MCF 10A (cell line): ENCODE data around the gene AXL. TPM values are rescaled to one million over a fixed set of nuclear protein-coding genes. Genes with fewer than 3 reads are reported as not detected.
A peak's percentile ranks its signal among the peaks of the same experiment; 100 is the strongest.

Experiments
- BruUV-seq: library from RNA; stranded (reverse); fragments of 400-500 nt; replicated peaks from 2 replicates; lab custom pipeline; 2021; lab: Mats Ljungman, UMichigan
- CTCF ChIA-PET: fragments of 300-600 bp; sonication (Branson Sonifier 250); formaldehyde crosslinking; extraction: SDS; loops from one replicate; lab custom pipeline; 2021; ENCODE audit warnings: antibody characterized with exemption, inconsistent platforms; lab: Yijun Ruan, JAX
- POLR2A ChIA-PET: fragments of 300-600, 350-650 bp; sonication (Branson Sonifier 250); formaldehyde crosslinking; extraction: SDS; loops from one replicate; lab custom pipeline; 2020; ENCODE audit warnings: antibody characterized with exemption, inconsistent platforms; lab: Yijun Ruan, JAX
- DNase-seq: peaks from one replicate; pipeline ENCODE4 v3.0.0-alpha.2; 2018; ENCODE audit not compliant: unreplicated experiment
- H3K27ac Mint-ChIP-seq: one replicate; pipeline ENCODE4 v1.8.0; 2022; ENCODE audit warnings: mild to moderate bottlenecking, low read depth, mixed read lengths; ENCODE audit not compliant: unreplicated experiment
- H3K27me3 Mint-ChIP-seq: one replicate; pipeline ENCODE4 v1.8.0; 2022; ENCODE audit warnings: mixed read lengths; ENCODE audit not compliant: insufficient read depth, unreplicated experiment
- H3K36me3 Mint-ChIP-seq: one replicate; pipeline ENCODE4 v1.8.0; 2022; ENCODE audit warnings: mild to moderate bottlenecking, moderate library complexity, mixed read lengths; ENCODE audit not compliant: insufficient read depth, unreplicated experiment
- H3K4me1 Mint-ChIP-seq: one replicate; pipeline ENCODE4 v1.8.0; 2022; ENCODE audit warnings: mixed read lengths; ENCODE audit not compliant: insufficient read depth, unreplicated experiment
- H3K4me3 Mint-ChIP-seq: one replicate; pipeline ENCODE4 v1.8.0; 2022; ENCODE audit warnings: mild to moderate bottlenecking, moderate library complexity, mixed read lengths; ENCODE audit not compliant: unreplicated experiment
- H3K9me3 Mint-ChIP-seq: one replicate; pipeline ENCODE4 v1.8.0; 2022; ENCODE audit warnings: mixed read lengths; ENCODE audit not compliant: unreplicated experiment
- CTCF ChIP-seq: fragments of 200-600 bp; IDR thresholded peaks from one replicate; pipeline ENCODE4 v1.8.0; 2022; ENCODE audit warnings: antibody characterized with exemption, mild to moderate bottlenecking; ENCODE audit not compliant: unreplicated experiment
- intact Hi-C: fragments of 100-400 bp; cut with micrococcal nuclease; formaldehyde crosslinking; loops from 2 replicates; pipeline ENCODE4 v1.14.1; 2022
- total RNA-seq: library from RNA; stranded (reverse); gene quantifications from 2 replicates; pipeline ENCODE4 v1.2.3, GENCODE V29; 2022

AXL gene
- total RNA-seq, 1 experiment from 2014 or later = 165 TPM

DNA sequence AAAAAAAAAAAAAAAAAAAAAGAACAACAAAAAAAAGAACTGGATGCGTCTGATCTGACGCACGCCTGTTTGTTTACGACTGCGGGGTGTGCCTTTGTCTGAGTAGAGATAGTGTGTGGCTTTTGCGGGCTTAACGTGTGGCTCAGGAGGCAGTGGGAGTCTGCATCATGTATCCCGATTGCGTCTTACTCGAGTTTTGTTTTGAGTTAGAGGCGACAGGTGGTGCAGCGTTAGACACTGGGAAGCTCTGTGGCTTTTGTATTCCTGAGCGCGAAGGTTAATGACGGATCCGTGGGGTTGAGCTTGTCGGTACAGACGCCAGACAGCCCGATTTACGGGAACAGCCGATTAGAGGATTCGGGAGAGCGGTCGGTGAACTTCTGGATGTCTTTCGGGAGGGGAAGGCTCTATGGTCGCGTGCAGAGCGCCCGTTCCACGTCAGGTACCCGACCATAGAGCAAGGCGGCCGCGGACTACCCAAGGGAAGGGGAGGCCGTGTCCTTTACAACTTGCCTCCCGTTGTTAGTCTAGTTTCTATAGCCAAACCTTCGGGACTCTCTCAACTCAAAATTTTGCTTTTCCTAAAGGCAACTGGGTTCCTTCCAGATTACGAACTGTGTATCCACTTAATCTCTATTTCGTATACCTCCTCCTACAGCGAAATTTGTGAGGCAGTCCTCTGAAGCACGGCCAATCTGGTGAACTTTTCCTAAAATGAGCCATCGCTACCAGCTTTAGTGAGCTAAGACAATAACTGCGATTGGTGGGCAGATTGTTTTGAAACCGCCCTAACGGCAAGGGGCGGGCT, 44.2 kb downstream of the AXL start:
- no peak for TF ChIP-seq CTCF
- H3K36me3 Mint-ChIP-seq = peaks cover 67% of the 10 kb centered on the region
- peak; percentile 69 for DNase-seq
- H3K27me3 Mint-ChIP-seq = no peaks in the 10 kb centered on the region
- H3K9me3 Mint-ChIP-seq = no peaks in the 10 kb centered on the region
- H3K4me1 Mint-ChIP-seq = peaks cover 42% of the 10 kb centered on the region
- TSS peak; percentile 35 for BruUV-seq
- ChIA-PET CTCF (interaction anchor here (0.6 to 10.5 kb wide), 13 partner anchors 8 to 457 kb away, joined by 3 to 137 read pairs (median 4); partner anchors contain the start of genes AXL and B9D2), POLR2A (interaction anchor here (0.6 to 13.4 kb wide), 55 partner anchors 8 to 1293 kb away, joined by 3 to 345 read pairs (median 4); partner anchors contain the start of genes ACTMAP, AXL, B9D2 and CCDC97)
- intact Hi-C loops = loop anchor here (2.0 to 5.0 kb wide), 4 partner anchors 44 to 596 kb away; partner anchors contain the start of genes AXL and TGFB1
- H3K4me3 Mint-ChIP-seq = peak overlapping the region; percentile 89
- peak overlapping the region; percentile 100 for H3K27ac Mint-ChIP-seq

GRCh38 chr19:41263850-41264580, 45.0 kb downstream of the AXL start, which contains the start of gene HNRNPUL1:
TSS of gene HNRNPUL1 (plus strand) at chr19:41264372. CDS start at chr19:41264504, 132 bp downstream.
- CTCF ChIA-PET = interaction anchor here (0.7 to 10.5 kb wide), 7 partner anchors 15 to 289 kb away, joined by 3 to 137 read pairs (median 5); partner anchors contain the start of genes AXL and B9D2
- DNase-seq = peak; percentile 100
- TF ChIP-seq CTCF = peak; percentile 25
- Mint-ChIP-seq H3K36me3 (peaks cover 67% of the 10 kb centered on the region), H3K9me3 (no peaks in the 10 kb centered on the region), H3K27me3 (no peaks in the 10 kb centered on the region), H3K4me3 (peak within 1 kb of the TSS; percentile 89), H3K27ac (peak within 1 kb of the TSS; percentile 100), H3K4me1 (peaks cover 42% of the 10 kb centered on the region)
- intact Hi-C loops = loop anchor here (2.0 to 5.0 kb wide), 4 partner anchors 45 to 597 kb away; partner anchors contain the start of genes AXL and TGFB1
- BruUV-seq = no TSS peak
- POLR2A ChIA-PET = interaction anchor here (0.6 to 13.4 kb wide), 48 partner anchors 9 to 1294 kb away, joined by 3 to 345 read pairs (median 4); partner anchors contain the start of genes ACTMAP, AXL, B9D2 and CCDC97

- peaks cover 42% of the 10 kb centered on the region for H3K4me1 Mint-ChIP-seq
- no TSS peak for BruUV-seq
Observed at GRCh38 chr19:41264581-41265394, 45.8 kb downstream of the AXL start.

More at GRCh38 chr19:41264581-41265394, 45.8 kb downstream of the AXL start:
- Mint-ChIP-seq H3K36me3 (peaks cover 73% of the 10 kb centered on the region), H3K4me3 (peak overlapping the region; percentile 89), H3K27ac (peak overlapping the region; percentile 100), H3K9me3 (no peaks in the 10 kb centered on the region), H3K27me3 (no peaks in the 10 kb centered on the region)
- intact Hi-C loops = loop anchor here (5.0 kb wide), 2 partner anchors 88 to 597 kb away; partner anchors contain the start of gene TGFB1
- POLR2A ChIA-PET = interaction anchor here (0.6 to 13.4 kb wide), 40 partner anchors 9 to 1295 kb away, joined by 3 to 345 read pairs (median 6); partner anchors contain the start of genes ACTMAP, AXL, B9D2 and CCDC97
- DNase-seq = peak; percentile 60
- TF ChIP-seq CTCF = no peak
- CTCF ChIA-PET = interaction anchor here (0.6 to 10.5 kb wide), 7 partner anchors 26 to 598 kb away, joined by 3 to 137 read pairs (median 9); partner anchors contain the start of gene AXL
